ENCODE measurements around the gene GYPB.
"Not testable (repeated sequence)": the region's sequence is repeated elsewhere in the genome, so short reads cannot be mapped to it uniquely, and the experiment has no call there.

GYPB gene

GRCh38 chr4:143986180-143986579 lies 33.0 kb downstream of the GYPB start:
- Histone ChIP-seq H3K4me3 (ENCODE audit: low read length in 2 of 2) (no peak overlapping the region), H3K27me3 (ENCODE audit: control insufficient read depth in 1 of 2, insufficient read depth in 2 of 2, low read length in 2 of 2) (no peaks in the 10 kb centered on the region), H3K9ac (ENCODE audit: low read length in 2 of 2) (no peak overlapping the region), H3K4me1 (ENCODE audit: control insufficient read depth, insufficient read depth, low read length) (no peaks in the 10 kb centered on the region), H3K9me3 (ENCODE audit: control insufficient read depth in 2 of 2, low read length in 2 of 2) (no peaks in the 10 kb centered on the region), H3K27ac (ENCODE audit: low read length) (no peak overlapping the region), H3K36me3 (ENCODE audit: control insufficient read depth in 2 of 2, insufficient read depth in 2 of 2, low read length in 2 of 2) (no peaks in the 10 kb centered on the region)

GRCh38 chr4:143980776-143981175 lies 38.4 kb downstream of the GYPB start:
- not testable (repeated sequence) for H3K9me3 ChIP-seq (ENCODE audit: control insufficient read depth in 2 of 2, low read length in 2 of 2); H3K4me3 ChIP-seq (ENCODE audit: low read length in 2 of 2); H3K27ac ChIP-seq (ENCODE audit: low read length); H3K9ac ChIP-seq (ENCODE audit: low read length in 2 of 2); H3K27me3 ChIP-seq (ENCODE audit: control insufficient read depth in 1 of 2, insufficient read depth in 2 of 2, low read length in 2 of 2); H3K4me1 ChIP-seq (ENCODE audit: control insufficient read depth, insufficient read depth, low read length); H3K36me3 ChIP-seq (ENCODE audit: control insufficient read depth in 2 of 2, insufficient read depth in 2 of 2, low read length in 2 of 2)

- not testable (repeated sequence) for H3K27me3 ChIP-seq (ENCODE audit: control insufficient read depth in 1 of 2, insufficient read depth in 2 of 2, low read length in 2 of 2); H3K9me3 ChIP-seq (ENCODE audit: control insufficient read depth in 2 of 2, low read length in 2 of 2); H3K9ac ChIP-seq (ENCODE audit: low read length in 2 of 2); H3K27ac ChIP-seq (ENCODE audit: low read length); H3K4me1 ChIP-seq (ENCODE audit: control insufficient read depth, insufficient read depth, low read length); H3K4me3 ChIP-seq (ENCODE audit: low read length in 2 of 2); H3K36me3 ChIP-seq (ENCODE audit: control insufficient read depth in 2 of 2, insufficient read depth in 2 of 2, low read length in 2 of 2)
Measured at GRCh38 chr4:143975527-143975926, 43.7 kb downstream of the GYPB start.

GRCh38 chr4:143974021-143974420 lies 45.2 kb downstream of the GYPB start:
- H3K27me3 ChIP-seq (ENCODE audit: control insufficient read depth in 1 of 2, insufficient read depth in 2 of 2, low read length in 2 of 2); H3K9me3 ChIP-seq (ENCODE audit: control insufficient read depth in 2 of 2, low read length in 2 of 2); H3K27ac ChIP-seq (ENCODE audit: low read length); H3K36me3 ChIP-seq (ENCODE audit: control insufficient read depth in 2 of 2, insufficient read depth in 2 of 2, low read length in 2 of 2); H3K9ac ChIP-seq (ENCODE audit: low read length in 2 of 2); H3K4me1 ChIP-seq (ENCODE audit: control insufficient read depth, insufficient read depth, low read length); H3K4me3 ChIP-seq (ENCODE audit: low read length in 2 of 2): not testable (repeated sequence)

GRCh38 chr4:143961075-143961474 lies 58.1 kb downstream of the GYPB start:
- Histone ChIP-seq H3K9ac (ENCODE audit: low read length in 2 of 2) (no peak overlapping the region), H3K9me3 (ENCODE audit: control insufficient read depth in 2 of 2, low read length in 2 of 2) (no peaks in the 10 kb centered on the region), H3K27me3 (ENCODE audit: control insufficient read depth in 1 of 2, insufficient read depth in 2 of 2, low read length in 2 of 2) (no peaks in the 10 kb centered on the region), H3K4me3 (ENCODE audit: low read length in 2 of 2) (no peak overlapping the region), H3K27ac (ENCODE audit: low read length) (no peak overlapping the region), H3K4me1 (ENCODE audit: control insufficient read depth, insufficient read depth, low read length) (no peaks in the 10 kb centered on the region), H3K36me3 (ENCODE audit: control insufficient read depth in 2 of 2, insufficient read depth in 2 of 2, low read length in 2 of 2) (no peaks in the 10 kb centered on the region)

DNA sequence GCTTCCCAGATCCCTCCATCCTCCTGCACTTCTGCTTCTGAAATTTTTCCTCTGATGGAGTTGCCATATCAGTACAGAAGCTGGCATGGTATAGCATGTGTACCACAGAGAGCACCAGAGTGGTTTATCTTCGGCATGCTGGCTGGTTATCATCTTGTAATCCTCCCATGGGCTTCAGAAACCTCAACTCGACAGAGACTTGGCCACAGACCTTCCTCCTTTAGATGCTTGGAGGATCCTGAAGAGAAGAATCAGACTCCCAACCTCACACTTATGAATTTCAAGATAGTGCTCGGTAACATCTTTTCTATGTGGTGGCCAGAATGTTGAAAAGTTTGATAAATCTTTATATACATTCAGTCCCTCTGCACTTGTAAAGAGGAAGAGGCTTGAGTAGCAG lies 63.9 kb downstream of the GYPB start:
- H3K4me1 ChIP-seq (ENCODE audit: control insufficient read depth, insufficient read depth, low read length); H3K27ac ChIP-seq (ENCODE audit: low read length); H3K36me3 ChIP-seq (ENCODE audit: control insufficient read depth in 2 of 2, insufficient read depth in 2 of 2, low read length in 2 of 2); H3K9ac ChIP-seq (ENCODE audit: low read length in 2 of 2); H3K27me3 ChIP-seq (ENCODE audit: control insufficient read depth in 1 of 2, insufficient read depth in 2 of 2, low read length in 2 of 2); H3K9me3 ChIP-seq (ENCODE audit: control insufficient read depth in 2 of 2, low read length in 2 of 2); H3K4me3 ChIP-seq (ENCODE audit: low read length in 2 of 2): not testable (repeated sequence)

GRCh38 chr4:143951458-143951972 lies 67.7 kb downstream of the GYPB start:
- H3K27ac ChIP-seq (ENCODE audit: low read length); H3K36me3 ChIP-seq (ENCODE audit: control insufficient read depth in 2 of 2, insufficient read depth in 2 of 2, low read length in 2 of 2); H3K4me3 ChIP-seq (ENCODE audit: low read length in 2 of 2); H3K4me1 ChIP-seq (ENCODE audit: control insufficient read depth, insufficient read depth, low read length); H3K27me3 ChIP-seq (ENCODE audit: control insufficient read depth in 1 of 2, insufficient read depth in 2 of 2, low read length in 2 of 2); H3K9me3 ChIP-seq (ENCODE audit: control insufficient read depth in 2 of 2, low read length in 2 of 2); H3K9ac ChIP-seq (ENCODE audit: low read length in 2 of 2): not testable (repeated sequence)

DNA sequence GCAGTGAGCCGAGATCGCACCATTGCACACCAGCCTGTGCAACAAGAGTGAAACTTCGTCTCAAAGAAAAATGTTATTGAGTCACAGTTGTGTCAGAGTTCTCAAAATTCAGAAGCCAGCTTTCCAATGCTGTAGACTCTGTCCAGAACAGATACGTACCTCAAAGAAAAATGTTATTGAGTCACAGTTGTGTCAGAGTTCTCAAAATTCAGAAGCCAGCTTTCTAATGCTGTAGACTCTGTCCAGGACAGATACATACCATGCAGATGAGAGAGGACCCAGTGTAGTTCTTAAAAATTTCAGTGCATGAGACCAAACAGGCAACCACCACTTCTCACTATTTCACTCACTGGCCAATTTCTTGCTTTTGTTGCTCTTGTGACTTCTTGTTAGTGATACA lies 68.2 kb downstream of the GYPB start:
- not testable (repeated sequence) for H3K36me3 ChIP-seq (ENCODE audit: control insufficient read depth in 2 of 2, insufficient read depth in 2 of 2, low read length in 2 of 2); H3K9ac ChIP-seq (ENCODE audit: low read length in 2 of 2); H3K4me3 ChIP-seq (ENCODE audit: low read length in 2 of 2); H3K4me1 ChIP-seq (ENCODE audit: control insufficient read depth, insufficient read depth, low read length); H3K27ac ChIP-seq (ENCODE audit: low read length); H3K27me3 ChIP-seq (ENCODE audit: control insufficient read depth in 1 of 2, insufficient read depth in 2 of 2, low read length in 2 of 2); H3K9me3 ChIP-seq (ENCODE audit: control insufficient read depth in 2 of 2, low read length in 2 of 2)

DNA sequence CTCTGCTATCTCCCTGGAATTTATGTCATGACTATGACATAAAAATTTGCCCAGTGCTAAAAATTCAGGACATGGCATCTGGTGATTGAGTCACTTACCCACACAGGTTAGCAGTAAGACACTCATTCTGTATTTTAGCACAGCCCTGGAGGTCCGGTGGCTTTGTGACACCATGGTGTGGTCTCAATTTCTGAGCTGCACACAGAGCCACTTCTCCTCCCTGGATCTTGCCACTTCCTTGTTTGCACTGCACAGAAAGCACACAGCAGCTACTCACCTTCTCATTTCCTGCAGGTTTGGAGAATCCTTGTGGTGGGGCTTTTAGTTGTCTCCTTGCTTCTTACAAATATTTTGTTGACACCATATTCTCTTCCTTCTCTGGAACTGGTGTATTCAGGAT lies 69.0 kb downstream of the GYPB start:
- H3K9me3 ChIP-seq (ENCODE audit: control insufficient read depth in 2 of 2, low read length in 2 of 2); H3K9ac ChIP-seq (ENCODE audit: low read length in 2 of 2); H3K4me3 ChIP-seq (ENCODE audit: low read length in 2 of 2); H3K27me3 ChIP-seq (ENCODE audit: control insufficient read depth in 1 of 2, insufficient read depth in 2 of 2, low read length in 2 of 2); H3K4me1 ChIP-seq (ENCODE audit: control insufficient read depth, insufficient read depth, low read length); H3K27ac ChIP-seq (ENCODE audit: low read length); H3K36me3 ChIP-seq (ENCODE audit: control insufficient read depth in 2 of 2, insufficient read depth in 2 of 2, low read length in 2 of 2): not testable (repeated sequence)

DNA sequence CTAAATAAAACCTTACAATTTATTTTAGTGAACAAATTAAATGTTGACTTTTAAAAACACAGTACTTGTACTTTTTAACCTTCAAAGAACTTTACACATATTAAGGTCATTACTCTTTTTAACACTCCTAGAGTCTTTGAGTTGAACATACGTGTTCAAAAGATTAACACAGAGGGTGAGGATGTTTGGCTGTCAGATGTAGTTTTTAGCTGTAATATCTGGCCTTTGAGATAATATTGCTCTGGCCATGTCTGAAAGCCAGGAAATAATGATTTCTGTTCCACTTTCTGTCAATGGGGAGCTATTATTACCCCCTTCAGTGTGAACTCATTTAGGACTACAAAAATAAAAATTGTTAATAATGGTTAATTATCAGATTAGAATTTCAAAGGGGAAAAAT lies 71.7 kb downstream of the GYPB start:
- H3K36me3 ChIP-seq (ENCODE audit: control insufficient read depth in 2 of 2, insufficient read depth in 2 of 2, low read length in 2 of 2); H3K9me3 ChIP-seq (ENCODE audit: control insufficient read depth in 2 of 2, low read length in 2 of 2); H3K4me3 ChIP-seq (ENCODE audit: low read length in 2 of 2); H3K4me1 ChIP-seq (ENCODE audit: control insufficient read depth, insufficient read depth, low read length); H3K27ac ChIP-seq (ENCODE audit: low read length); H3K9ac ChIP-seq (ENCODE audit: low read length in 2 of 2); H3K27me3 ChIP-seq (ENCODE audit: control insufficient read depth in 1 of 2, insufficient read depth in 2 of 2, low read length in 2 of 2): not testable (repeated sequence)

Data from stomach smooth muscle (tissue), 2 donors.